ENCODE results near the gene TMEM120B.

TMEM120B gene

DNA sequence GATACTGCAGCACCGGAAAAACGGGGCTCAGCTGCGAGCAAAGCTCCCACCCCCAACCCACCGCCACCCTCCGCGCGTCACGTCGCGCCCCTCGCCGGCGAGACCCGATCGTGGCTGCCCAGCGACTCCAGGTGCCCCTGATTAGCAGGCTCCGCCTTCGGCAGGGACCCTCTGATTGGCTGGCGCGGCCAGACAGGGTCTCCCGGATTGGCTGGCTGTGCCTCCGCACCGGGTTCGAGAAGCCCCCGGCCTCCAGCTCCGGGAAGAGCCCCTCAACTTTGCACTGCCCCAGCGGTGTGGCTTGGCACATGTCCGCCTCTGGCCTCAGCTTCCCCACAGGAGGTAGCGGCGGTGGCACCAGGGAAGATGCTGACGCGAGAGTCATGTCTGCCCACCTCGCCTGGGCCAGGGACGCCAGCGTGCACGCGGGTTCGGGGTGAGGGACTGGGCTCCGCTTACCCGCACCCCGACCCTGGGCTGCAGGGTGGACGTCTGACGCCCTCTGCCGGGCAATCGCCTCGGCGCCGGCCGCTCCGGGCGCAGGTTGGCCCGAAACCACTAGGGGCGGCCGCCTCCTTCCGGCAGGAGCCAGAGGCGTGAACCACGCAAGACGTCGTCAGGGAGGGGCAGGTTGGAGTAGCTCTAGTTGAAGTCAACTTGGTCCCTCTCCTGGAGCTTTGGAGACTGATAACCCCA is 81.4 kb downstream of the TMEM120B start:
- DNase-seq: peak; percentile 97

DNA sequence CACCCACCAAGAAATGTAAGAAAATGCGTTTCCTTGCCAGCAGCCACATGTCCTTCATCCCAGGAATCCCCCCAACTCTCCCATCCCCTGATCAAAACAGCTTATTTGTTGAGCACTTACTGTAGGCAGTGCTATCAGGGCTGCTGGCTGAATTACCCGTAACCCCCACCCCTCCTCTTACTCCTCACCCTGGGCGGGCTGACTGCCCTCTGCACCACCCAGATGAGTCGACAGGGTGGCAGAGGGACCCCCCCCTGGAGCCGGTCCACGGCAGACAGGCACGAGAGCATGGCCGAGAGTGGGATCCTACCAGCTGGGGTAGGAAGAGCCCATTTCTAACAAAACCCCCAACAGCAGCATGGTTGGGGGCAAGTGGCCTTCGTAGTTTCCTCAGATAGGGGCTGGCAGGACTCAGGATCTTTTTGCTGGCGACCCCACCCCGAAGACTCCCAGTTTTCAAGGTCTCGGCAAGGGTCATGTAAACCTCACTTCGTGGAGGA is 82.0 kb downstream of the TMEM120B start:
- no peak for DNase-seq

DNA sequence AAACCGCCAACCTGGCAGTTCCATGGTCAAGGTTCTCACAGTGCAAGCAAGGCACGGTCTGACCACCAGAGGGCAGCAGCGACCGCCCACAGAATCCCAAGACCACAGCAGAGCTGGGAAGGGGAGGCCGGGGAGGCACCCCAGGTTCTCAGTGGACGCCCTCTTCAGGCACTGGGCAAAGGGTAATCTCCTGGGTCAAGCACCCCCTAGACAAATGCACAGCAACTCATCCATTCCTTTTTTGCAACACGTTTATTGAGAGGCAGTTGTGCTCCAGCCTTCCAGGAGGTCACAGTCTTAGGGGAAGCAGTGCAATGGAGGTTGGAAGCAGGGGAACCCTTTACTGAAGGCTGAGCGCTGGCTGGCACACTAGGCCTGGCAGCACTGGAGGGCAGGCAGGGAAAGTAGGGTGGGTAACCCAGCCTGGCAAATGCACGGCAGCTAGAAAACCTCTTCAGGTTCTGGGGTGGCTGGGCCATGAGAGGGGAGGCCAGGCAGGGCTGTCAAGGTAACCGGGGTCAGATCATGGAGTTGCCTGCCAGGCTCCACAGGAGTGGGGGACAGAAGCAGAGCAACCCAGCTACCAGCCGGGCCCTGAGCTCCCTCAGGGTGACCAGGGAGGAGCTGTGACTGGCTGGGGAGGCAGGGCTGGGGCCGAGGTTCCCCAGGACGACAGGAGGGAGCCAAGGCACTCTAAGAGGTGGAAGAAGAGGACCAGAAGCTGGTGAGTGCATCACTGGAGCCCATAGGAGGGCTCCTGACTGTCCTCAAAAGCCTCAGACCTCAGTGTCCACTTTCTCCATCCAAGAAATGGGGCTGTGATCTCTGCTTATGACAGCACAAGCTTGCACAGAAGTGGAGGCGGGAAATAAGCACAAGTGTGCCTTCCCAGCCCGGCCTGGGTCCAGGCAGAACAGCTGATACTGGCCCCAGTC is 82.7 kb downstream of the TMEM120B start:
- DNase-seq: peak; percentile 87

DNA sequence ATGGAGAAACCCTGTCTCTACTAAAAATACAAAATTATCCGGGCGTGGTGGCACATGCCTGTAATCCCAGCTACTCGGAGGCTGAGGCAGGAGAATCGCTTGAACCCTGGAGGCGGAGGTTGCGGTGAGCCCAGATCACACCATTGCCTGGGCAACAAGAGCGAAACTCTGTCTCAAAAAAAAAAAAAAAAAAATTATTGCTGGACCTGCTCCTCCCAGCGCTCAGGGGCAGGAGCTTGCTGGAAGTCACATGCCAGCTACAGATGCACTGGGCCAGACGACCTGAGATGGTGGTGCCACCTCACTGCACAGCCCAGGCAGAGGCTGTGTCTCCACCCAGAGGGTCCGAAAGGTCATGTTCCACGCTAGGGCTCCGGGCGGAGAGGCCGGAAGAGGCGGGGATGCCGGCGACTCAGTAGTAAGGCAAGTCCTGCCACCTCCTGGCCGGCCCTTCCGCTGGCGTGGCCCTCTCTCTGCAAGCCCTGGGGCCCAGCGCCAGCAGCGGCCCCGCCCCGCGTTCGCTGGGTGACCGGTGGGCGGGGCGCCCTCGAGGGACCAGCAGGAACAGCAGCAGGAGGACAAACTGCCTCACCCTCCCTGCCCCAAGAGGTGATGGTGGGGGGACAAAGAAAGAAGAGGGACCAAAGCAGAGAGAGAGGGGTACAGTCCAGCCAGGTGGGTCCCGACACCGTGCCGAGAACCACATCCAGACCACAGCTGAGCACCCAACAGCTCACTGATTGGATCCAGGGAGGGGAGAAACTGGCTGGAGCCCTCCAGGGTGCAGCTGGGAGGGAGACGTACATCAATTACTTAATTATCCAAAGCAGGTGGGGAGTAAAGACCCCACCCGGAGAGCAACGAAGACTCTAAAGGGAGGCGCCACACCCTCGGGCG is 84.6 kb downstream of the TMEM120B start:
- DNase-seq: no peak

DNA sequence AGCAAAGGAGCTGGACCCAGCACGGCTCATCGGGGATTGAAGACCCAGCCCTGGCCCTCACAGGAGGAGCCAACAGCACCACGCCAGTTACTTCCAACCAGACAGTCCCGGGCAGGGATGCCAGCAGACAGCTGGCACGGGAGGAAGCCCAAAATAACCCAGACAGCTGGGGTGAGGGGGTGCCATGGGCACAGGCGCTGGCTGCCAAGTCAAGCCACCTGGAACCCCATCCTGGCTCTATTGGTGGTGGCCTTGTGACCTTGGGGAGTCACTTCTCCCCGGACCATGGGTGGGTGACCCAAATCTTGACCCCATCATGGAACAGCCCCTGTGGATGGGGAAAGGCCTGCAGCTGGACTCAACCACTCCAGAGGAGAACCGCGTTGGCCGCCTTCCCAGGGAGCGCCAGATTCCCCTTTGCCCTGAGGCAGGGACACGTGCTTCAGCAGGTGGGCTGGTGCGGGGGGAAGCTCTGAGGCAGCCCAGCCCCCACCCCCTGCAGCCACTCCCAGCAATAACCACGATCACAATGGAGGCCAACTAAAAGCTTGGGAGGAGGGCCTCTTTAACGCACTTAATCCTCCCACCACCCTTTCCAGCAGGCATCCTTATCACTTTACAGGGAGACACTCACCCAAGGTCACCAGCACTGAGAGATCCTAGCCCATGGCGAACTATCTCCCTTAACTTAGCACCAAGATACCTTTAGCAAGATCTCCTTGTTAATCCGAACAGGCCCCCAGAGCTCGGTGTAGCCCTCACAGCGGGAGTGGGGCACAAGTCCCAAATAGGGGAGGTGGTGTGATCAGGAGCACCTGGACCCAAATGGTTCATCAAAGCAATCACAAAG is 85.6 kb downstream of the TMEM120B start:
- DNase-seq: no peak

DNA sequence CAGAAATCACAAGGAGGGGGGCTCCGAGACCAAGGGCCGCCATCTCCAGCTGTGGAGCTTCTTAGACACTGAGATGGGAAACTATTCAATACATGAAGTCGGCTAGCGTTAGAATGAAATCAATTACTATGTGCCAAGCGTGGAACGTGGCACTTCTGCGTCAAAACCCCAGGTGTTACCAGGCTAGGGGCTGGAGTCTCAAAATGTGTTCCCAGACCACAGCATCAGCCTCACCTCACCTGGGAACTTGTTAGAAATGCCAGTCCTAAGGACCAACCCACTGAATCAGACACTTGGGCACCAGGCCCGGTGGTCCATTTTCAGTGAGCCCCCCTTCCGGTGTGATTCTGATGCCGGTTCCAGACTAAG is 86.2 kb downstream of the TMEM120B start:
- no peak for DNase-seq

DNA sequence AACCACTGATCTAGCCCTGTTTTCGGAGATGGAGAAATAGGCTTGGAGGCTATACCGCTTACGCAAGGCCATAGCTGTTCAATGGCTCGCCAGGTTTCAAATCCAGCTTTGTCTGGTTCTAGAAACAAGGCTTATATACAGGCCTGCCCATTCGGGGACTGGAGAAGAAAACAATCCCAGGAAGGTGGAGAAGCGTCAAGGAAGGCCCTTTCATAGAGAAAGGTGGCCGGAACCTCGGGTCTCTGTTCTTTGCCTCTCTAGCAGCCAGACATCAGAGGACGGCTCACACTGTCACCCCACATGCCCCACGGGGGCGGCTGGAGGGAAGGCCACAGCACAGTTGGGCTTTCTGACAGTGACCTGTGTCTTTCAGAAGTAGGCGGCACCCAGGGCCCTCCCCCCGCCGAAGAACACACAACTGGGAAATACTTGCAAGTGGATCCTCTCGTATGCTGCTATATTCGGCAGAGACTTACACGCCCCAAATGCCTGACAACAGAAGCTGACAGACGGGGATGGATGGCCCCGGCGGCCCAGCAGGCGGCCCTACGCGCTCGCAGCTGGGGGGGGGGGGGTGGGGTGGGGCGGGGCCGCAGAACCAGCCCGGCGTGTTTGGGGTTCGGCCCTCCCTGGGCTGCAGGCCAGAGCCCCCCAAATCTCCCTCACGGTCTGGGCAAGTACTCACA is 86.7 kb downstream of the TMEM120B start:
- peak; percentile 77 for DNase-seq

DNA sequence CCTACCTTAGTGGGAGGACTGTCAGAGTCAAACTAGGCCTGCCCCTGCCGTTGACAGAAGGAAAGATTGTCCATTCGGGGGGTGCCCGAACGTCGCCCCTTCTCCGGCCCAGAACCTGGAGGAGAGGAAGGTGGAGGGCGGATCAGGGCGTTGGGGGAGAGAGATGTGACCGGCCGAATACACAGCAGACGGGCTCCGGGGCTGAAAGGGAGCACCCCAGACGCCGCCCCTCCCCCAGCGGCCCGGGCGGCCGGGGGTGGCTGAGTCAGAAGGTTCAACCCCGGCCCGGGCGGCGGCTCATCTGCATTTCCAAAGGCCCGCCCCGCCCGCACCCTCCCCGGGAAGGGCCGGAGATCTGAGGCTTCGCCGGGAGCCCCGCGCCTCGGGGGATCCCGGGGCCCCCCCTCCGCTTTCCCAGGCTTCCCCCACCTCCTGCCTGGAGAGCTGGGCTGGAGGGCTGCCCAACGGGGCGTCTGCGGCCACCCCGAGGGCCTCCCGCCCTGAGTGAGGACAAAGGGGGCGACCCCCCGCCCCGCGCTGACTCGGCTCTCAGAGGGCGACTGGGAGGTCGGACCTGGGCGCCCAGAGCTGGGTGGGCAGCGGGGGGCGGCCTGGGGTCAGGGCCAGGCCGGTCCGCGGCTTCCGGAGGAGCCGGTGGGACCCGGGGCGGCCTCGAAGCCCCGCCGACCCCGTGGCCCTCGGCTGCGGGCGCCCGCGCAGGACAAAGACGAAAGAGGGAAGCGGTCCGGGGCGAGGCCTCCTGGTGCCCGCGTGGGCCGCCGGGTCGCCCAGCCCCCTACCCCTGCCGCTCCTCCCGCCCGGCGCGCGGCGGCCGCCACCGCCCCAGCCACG is 87.5 kb downstream of the TMEM120B start:
- DNase-seq: peak; percentile 81

DNA sequence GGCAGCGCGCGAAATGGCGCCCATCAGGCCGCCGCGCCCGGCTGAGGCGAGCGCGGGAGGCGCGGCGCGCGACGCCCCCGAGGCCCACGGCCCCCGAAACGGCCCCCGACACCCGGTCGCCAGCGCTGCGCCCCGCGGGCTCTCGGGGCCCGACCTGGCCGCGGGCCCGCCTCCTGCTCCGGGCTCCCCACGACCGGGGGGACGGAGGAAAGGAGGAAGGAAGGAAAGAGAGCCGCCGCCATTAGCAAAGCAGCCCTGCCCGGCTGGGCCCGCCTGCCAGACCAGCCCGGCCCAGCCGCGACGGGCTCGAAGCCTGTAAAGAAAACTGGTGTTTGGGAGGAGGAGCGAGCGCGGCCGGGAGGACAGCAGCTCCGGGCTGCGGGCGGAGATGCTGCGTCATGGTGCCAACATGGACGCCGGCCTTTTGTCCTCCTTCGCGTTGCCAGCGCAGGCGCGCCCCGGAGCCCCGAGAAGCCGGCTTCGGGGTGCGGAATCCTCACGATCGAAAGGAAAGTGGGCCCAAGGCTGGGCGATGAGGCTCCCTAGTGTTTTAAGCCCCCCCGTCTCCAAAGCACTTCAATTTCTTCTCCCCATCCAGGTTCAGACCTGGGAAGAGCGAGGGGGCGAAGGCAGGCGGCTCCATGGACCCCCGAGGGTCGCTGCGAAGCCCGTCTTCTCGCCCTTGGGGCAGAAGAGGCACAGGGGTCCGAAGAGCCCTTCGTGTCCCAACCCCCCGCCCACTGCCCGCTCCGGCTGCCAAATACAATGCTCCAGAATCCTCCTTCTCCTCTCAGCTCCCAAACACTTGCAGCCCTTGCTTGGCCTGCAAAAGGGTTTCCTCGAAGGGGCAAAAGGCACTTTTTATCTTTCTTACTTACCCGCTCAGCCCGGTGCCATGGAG is 88.4 kb downstream of the TMEM120B start:
- peak; percentile 78 for DNase-seq

DNA sequence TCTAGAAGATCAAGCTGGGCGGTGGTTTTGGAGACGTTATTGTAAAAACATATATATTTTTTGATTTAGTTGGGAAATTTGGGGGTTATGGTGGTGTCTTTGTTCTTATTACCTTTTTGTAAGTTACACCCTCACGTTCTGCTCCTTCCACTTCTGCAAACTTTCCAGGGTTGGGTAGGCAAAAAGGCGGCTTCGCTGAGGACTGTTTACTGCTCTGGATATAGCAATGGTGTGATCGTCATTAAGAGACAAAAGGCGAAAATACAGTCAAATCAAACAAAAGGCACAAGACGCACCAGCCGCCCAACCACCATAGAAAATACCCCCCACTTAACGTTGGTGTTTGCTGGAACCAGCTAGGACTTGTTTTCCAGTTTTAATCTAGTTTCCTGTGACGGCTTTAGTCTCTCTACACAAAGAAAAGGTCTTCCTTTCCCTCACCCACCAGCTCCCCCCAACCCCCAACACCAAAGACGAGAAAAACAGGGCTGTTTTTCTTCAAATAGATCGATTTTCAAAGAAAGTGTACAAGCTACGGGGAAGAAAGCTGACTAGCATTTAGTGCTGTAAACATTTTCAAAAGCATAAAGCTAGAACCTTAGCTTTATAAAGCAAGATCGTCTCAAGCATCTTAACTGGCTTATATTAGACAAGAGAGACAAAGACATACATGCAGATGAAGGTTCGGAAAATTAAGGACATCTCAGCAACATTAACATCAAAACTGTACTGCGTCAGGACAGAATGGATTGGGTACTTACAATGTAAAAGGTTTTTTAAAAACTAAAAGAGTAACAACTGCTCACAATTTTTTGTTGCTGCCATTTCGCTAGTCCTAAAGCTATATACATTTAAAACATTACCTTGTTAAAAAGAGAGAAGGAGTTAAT is 89.3 kb downstream of the TMEM120B start:
- peak; percentile 75 for DNase-seq

DNA sequence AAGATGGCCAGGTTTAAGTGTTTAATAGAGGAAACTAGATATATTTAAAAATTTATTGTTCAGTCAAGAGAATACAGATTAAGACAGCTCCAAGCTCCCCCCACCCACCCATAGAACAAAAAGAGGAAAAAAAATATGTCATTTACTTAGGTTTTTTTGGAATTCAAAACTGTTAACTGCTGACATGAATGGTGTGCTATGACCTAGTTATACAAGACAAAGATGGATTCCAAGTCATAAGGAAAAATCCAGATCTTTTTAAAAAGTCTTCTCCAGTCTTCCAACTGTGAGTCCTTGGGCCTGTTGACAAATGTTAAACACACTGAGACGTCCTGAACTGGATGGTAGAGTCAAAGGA is 89.9 kb downstream of the TMEM120B start:
- DNase-seq: no peak

DNA sequence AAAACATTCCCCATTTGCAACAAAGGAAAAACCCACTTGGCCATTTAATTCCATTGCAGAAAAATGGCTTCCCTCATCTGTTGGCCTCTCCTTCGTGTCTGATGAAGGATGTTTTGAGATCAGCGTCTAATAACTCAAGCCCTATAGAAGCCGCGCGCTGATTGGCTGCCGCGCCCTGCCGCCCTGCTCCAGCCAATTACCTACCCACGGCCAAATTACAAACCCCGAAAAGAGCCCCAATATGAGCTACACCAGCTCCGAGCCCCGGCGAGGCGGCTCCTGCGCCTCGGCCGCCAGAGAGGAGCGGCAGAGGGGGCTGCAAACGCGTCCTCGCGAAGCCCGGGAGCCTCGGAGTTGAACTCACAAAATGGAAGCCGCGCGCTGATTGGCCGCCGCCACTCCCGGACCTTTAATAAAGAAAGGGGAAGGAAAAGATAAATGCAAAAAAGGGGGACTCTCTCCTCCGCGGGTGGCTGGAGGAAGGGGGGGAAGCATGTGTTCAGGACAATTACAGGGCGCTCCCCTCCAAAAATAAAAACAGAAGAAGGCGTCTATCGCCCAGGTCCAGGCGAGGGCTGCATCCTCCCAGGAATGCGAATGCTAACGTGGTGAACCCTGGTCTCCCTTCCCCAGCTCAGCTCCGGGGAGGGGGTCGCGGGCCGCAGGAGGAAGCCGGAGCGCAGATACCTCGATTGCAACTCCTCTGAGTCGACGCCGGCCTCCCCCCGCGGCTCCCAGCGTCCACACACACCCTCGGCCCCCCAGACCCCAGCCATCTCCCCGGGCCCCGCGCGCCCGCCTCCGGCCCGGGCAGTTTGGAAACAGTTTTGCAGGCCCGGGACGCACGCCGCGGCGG is 90.5 kb downstream of the TMEM120B start:
- peak; percentile 95 for DNase-seq

DNA sequence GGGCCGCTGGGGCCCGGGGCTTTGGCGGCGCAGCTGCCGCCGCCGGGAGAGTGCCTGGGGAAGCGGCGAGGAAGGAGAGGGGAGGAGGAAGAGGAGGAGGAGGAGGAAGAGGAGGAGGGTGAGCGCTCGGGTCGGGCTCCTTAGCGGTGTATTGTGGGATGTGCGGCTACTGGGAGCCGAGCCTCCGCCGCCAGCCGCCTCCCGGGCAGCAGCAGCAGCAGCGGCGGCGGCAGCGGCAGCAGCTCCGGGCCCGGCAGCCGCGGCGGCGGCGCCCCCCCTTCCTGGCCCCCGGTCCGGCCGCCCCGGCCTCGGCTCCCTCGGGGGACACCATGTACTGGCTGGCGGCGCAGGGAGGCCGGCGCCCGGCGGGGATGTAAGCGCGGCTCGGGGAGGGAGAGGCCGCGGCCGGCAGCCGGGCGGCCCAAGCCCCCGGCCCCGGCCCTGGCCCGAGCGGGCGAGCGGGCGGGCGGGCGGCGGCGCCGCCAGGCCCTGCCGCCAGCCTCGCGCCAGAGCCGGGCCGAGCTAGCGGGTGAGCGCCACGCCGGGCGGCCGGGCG is 91.4 kb downstream of the TMEM120B start, which contains the start of gene SETD1B:
Gene SETD1B (plus strand): TSS at position 149 of the 556 bp plus-strand sequence. CDS start 729 bp downstream, outside the sequence.
- DNase-seq: peak; percentile 67

DNA sequence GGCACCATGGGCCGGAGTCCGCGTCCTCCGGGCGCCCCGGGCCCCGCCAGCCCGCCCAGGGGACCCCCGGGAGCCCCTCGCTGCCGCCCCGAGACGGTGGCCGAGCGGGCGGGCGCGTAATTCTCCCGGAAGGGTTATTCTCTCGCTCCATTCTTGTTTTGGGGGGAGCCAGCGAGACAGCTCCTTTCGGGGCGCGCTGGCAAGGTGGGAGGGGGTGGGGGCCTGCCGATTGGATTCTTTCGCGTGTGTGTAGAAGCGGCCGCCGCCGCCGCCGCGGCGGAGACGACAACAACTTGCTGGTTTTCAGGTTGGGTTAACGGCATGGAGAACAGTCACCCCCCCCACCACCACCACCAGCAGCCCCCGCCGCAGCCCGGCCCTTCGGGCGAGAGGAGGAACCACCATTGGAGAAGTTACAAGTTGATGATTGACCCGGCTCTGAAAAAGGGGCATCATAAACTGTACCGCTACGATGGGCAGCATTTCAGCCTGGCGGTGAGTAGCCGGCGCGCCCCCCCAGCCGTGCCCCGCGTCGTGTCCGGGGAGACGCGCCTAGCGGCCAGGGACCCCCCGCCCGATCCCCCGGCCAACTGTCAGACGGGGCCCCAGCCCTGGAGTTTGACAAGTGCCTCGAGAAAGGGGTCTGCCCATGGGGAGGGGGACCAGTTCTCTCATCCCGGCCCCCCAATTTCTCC is 92.0 kb downstream of the TMEM120B start:
- peak; percentile 72 for DNase-seq

DNA sequence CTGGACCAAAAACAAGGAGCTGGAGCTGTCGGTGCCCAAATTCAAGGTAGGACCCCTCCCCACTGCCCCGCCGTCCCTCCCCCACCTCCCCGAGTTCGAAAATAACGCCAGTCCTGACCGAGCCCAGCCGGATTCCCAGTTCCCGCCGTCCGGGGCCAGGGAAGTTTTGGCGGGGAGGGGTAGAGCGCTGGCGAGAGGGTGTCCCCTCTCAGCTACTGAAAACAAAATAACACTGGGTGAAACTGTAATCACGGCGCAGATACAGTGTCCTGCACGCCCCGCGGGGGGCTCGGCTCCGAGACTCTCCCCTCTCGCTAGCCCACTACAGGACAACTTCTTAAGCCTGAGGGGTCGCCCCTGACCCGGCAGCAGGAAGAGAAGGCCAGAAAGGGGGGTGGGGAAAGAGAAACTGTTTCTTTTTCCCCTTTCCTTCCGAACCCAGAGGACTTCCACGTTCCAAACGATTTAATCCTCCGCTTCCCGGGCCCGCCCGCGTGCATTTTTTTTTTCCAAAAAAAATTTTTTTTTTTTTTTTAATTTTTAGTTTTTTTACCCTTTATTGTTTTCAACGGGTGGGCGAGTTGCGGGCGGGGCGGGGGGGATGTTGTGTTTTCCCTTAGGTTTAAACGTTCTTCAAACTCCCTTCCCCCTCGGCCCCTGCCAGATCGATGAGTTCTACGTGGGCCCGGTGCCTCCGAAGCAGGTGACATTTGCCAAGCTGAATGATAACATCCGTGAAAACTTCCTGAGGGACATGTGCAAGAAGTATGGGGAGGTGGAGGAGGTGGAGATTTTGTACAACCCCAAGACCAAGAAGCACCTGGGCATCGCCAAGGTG is 92.8 kb downstream of the TMEM120B start:
- peak; percentile 26 for DNase-seq

Data from CD4-positive, alpha-beta T cell treated with Interleukin-12 subunit alpha and Interleukin-12 subunit beta, for 1 hour (primary cell).